NCI-H1105 (cell line): ENCODE results near the gene ODC1.
"Not testable (repeated sequence)": the region's sequence is repeated elsewhere in the genome, so short reads cannot be mapped to it uniquely, and the experiment has no call there.

Experiments used
- DNase-seq: peaks from one replicate; lab custom pipeline; 2025; lab: John Stamatoyannopoulos, UW

Gene ODC1

DNA sequence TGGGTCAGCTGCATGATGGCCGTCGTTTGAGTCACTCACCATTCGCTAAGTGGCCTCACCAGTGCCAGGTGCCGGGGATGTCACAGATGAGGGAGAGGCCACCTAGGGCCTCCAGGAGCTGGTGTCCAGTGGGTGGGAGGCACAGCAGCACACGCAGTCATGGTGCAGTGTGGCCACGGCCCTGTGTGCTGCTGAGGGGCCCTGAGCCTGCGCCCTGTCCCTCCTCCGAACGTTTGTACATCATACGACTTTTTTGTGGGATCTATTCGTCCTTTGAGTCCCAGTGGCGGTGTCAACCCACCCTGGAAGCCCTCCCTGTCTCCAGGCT, 30.1 kb upstream of the ODC1 start:
- no peak for DNase-seq

DNA sequence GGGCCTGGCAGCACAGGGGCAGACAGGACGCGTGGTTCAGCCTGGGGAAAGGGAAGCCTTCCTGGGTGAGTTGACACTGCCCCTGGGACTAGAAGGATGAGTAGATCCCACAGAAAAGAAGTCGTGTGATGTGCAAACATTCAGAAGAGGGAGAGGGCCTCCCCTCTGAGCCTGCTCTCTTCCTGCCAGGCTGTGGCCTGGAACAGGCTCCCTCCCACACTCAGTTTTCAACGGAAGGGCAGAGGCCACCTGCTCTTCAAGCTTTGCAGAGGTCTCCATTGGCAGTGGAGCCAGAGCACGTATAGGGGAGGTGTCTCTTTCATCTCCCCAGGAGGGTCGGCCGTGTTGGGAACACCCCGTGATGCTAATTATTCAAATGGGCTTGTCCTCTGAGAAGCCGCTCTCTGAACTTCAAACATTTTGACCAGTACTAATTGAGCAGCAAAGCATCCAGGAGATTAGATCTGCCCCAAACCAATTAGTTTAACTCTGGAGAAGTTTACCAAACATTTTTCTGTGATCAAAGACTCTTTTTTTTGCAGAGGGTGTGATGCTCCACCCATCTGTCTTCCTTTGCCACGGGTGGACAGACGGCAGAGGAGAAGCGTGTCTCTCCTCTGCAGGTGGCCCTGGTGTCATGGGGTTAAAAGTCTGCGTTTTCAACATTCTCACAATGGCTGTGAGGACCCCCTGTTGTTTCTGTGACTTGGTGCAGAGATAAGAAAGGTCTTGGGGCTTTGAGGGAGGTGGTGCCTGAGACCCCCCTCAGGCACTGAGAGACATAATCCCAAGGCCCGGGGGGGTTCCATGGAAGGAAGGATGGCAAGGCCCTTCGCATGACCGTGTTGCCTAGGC, 29.5 kb upstream of the ODC1 start:
- DNase-seq: no peak

- no peak for DNase-seq
Measured at GRCh38 chr2:10476723-10477442, 28.8 kb upstream of the ODC1 start.

GRCh38 chr2:10475811-10476660, 27.9 kb upstream of the ODC1 start:
- DNase-seq: no peak

DNA sequence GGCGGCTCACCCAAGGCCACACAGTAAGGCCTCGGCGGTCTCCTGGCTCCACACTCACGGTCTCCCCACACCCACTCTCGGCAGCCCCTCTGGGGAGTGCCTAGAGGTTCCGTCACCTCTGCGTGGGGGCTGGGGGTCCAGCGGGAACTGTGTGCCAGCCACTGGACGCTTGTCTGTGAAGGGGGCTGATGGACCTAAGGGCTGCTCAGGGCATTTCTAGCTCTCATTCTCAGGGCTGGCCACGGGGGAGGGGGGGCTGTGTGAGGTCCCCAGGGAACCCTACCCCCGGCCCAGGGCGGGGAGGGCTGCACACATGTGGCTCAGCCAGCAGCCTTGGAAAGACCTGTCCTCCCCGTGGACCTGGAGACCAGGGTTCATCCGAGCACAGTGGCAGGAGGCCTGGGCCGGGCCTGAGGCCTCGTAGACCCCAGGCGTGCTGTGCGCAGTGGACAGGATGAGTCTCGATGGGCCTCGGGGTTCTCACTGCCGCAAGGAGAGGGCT, 27.1 kb upstream of the ODC1 start:
- DNase-seq: no peak

DNA sequence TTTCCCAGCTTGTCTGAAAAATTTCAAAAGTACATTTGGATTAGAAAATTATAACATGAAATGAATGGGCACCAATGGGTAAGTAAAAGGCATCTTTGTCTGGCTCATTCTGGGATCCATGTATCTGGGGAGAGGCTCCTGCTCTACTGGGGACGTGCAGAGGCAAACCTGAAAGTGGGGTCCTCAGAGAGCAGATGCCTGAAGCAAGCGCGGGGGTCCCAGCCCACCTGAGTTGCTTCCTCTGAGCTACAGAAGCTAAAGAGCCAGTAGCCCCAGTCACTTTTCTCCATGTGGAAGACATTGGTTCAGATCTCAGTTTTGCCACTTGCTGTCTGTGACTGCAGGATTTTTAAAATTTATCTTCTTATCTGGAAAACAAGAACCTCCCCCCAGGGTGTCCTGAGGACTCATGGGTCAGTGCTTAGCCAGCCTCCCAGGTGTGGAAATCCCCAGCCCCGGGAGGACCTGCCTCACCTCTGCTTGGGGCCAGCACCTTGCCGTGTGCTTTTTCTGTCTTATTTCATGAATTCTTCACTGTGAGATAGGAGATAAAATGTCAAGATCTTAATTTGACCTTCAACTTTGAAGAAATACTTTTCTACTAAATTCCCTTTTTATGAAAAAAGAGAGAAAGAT, 25.1 kb upstream of the ODC1 start:
- no peak for DNase-seq

DNA sequence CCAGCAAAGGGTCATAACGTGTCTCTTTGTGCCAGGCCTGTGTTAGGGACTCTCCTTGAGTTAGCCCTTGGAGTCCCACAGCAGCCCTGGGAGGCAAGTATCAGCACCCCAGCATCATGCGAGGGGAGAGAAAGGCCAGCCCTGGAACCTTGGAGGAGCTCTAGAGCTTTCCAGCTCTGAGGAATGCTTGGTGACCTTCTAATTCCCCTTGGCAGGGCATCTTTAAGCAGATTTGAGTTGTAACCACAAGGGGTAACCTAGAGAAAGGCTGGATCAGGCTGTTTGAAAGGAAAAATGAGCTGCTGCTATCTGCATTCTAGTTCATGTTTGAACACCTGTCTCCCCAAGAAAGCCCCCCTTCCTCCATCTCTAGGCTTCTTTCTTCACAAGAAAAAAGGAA, 23.8 kb upstream of the ODC1 start:
- no peak for DNase-seq

DNA sequence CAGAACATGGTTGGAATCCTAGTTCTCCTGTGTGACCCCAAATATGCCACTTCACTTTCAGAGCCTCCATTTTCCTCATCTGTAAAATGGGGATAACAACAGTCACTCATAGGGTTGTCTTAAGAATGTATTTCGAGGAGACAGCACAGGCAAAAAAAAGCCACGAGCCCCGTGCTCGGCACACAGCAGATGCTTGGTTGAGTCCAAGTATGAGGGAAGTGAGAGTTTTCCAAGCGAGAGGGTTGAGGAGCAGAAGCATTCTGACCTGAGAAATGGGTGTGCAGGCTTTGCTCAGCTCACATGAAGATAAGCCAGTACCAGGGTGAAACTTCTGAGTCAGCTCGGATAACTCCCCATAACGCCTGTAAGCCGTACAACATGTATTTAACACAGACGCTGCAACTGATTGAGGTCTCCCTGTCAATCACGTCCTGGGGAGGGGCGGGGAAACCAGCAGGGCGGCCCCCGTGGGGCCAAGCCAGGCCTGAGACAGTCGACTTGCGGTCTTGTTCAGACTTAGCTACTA, 23.0 kb upstream of the ODC1 start:
- no peak for DNase-seq

GRCh38 chr2:10469955-10470608, 22.0 kb upstream of the ODC1 start:
- no peak for DNase-seq

- DNase-seq: no peak
Measured at GRCh38 chr2:10469301-10469700, 21.2 kb upstream of the ODC1 start.

DNA sequence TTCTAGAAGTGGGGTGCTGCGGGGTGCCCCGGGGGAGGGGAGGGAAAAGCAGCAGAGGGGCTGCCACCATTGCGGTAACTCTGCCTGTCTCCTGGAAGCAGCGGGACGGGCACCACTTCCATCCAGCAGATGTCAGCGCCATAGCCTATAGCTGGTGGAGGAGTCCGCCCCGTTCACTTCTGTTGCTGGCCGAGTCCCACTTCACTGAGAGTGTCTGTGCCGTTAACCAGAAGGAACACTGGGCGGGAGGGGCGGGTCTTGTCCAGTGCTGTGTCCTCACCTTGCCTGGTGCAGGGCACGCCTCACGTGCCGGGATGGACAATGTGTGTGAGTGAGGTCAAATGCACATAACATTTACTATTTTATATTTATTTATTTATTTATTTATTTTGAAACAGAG, 19.3 kb upstream of the ODC1 start:
- DNase-seq: no peak

- DNase-seq: no peak
Measured at GRCh38 chr2:10466801-10467200, 18.7 kb upstream of the ODC1 start.

DNA sequence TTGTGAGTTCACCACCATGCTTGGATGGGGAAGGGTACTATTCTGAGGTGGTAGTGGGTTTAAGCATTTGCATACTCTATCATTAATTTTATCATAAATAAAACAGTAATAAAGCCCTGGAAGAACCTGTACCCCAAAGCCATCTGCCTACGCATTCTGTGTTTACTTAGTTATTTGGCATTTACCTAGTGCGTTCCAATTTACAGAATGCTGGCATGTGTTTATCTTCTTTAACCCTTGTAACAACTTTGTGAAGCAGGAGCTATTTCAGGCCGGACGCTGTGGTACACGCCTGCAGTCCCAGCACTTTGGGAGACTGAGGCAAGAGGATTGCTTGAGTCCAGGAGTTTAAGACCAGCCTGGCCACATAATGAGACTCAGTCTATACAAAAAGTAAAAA, 17.8 kb upstream of the ODC1 start:
- DNase-seq: no peak

DNA sequence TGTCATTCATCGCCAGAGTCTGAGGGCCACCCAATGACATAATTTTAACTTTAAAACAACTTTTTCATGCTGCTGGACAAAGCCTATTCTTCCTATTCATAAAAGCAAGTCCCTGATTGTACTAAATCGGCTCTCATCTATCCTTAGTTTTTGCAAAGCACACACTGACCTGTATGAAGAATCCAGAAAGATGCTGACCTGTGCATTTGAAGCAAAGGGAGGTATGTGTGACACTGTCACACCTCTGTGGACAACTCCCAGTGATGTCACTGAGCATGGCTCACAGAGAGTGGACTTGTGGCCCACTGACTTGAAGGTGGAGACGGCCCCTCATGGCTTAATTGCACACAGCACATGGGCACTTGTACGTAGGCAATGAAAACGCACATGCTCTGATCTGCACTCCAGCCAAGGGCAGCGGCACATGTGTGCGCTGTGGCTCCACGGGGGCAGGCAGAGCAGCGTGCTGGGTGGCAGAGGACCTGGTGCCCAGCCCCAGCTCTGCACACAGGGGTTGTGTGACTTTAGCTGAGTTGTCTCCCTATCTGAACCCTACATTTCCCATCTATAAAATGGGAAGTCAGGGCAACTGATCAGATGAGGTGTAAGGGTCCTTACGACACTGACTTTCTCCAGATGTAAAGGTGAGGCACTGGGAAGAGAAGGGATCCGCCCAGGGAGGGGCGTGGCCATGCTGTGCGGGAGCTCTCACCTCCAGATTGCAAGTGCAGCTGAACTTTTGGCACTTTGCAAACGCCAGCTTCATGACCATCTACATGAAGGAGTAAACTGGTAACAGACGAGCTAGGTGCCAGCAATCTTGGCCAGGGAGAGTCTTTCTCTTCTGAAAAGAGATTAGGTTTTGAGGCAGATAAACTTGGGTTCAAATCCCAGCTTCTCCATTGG, 14.3 kb upstream of the ODC1 start:
- DNase-seq: no peak

DNA sequence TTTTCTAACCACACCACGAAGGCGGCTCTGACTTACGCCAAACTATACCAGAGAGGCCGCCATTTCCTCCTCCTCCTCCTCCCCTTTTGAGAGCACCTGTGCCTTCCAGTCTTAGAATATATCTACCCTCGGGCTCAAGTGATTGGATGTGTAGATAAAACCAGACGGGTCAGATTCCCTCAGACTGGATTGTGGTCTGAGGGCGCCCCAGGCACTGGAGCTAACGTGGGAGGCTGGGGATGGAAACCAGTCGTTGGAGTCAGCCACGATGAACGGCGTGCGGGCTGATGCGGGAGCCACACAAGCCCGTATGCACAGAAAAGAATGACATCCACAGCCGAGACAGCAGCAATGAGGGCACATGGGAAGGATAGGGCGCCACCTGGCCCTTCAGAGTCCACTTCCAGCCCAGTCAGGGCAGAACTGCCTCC, 12.3 kb upstream of the ODC1 start:
- no peak for DNase-seq

DNA sequence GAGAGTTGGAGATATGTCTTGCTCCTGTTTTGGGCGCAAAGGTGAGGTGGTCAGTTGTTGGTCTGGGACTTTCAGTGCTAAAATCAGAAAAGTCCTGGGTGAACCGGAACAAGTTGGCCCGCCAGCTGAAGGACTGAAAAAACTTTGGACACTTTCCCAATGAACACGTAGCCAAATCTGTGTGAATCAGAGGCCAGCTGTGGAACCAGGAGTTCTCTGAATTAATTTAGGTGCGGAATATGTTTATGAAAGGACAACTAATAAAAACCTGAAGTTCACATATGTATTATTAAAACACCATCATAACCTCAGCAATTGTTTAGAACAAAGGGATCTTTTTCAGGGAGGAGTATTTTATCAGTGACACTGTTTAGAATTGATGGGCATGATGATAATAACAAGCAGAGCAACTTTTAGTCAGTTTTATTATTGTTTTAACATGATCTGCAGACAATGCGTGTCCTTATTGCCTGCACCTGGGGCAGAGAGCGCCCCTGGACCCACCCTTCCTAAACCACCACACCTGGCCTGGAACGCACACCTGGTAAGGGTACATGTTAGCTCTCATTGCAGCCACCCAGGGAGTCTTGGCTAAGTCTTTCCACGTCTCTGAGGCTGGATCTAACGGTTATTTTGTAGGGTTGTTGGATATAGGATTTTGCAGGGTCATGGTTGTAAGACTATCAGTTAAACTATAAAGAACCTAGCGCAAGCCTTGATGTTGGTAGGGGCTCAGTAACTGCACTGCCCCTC, 9.9 kb upstream of the ODC1 start:
- no peak for DNase-seq

DNA sequence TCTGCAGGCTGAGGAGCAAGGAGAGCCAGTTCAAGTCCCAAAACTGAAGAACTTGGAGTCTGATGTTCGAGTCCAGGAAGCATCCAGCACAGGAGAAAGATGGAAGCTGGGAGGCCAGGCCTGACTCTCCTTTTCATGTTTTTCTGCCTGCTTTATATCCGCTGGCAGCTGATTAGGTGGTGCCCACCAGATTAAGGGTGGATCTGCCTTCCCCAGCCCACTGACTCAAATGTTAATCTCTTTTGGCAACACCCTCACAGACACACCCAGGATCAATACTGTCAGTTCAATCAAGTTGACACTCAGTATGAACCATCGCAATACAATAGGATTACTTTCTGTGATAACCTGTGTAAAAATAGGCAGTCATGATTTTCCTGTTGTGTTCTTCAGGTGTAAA, 9.1 kb upstream of the ODC1 start:
- not testable (repeated sequence) for DNase-seq

- no peak for DNase-seq
Measured at GRCh38 chr2:10454505-10454904, 6.4 kb upstream of the ODC1 start.

DNA sequence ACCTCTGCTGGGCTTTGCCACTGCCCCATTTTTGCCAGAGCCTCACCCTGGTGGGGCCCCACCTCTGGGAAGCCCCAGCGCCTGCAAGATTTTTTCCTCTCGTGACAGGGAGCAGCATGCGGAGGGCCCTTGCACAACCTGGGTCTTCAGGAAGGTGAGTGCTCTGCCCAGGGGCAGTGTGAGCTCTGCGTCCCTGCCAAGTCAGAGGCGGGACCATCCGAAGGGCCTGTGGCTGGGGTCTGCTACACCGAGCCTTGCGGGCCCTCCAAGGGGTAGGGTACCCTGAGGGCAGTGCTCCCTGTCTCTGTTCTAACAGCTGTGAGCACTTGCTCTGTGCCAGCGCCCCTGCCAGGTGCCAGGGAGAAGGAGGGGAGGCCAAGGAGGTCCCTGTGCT, 5.8 kb upstream of the ODC1 start:
- no peak for DNase-seq
